CD4-positive, alpha-beta T cell treated with Interleukin-15 for 1 hour (primary cell): ENCODE results near the gene MORC1.
"Not testable (repeated sequence)": the region's sequence is repeated elsewhere in the genome, so short reads cannot be mapped to it uniquely, and the experiment has no call there.

Source experiments
- DNase-seq: peaks from one replicate; pipeline ENCODE4 v3.0.0-alpha.2; 2020

Gene MORC1, protein sequence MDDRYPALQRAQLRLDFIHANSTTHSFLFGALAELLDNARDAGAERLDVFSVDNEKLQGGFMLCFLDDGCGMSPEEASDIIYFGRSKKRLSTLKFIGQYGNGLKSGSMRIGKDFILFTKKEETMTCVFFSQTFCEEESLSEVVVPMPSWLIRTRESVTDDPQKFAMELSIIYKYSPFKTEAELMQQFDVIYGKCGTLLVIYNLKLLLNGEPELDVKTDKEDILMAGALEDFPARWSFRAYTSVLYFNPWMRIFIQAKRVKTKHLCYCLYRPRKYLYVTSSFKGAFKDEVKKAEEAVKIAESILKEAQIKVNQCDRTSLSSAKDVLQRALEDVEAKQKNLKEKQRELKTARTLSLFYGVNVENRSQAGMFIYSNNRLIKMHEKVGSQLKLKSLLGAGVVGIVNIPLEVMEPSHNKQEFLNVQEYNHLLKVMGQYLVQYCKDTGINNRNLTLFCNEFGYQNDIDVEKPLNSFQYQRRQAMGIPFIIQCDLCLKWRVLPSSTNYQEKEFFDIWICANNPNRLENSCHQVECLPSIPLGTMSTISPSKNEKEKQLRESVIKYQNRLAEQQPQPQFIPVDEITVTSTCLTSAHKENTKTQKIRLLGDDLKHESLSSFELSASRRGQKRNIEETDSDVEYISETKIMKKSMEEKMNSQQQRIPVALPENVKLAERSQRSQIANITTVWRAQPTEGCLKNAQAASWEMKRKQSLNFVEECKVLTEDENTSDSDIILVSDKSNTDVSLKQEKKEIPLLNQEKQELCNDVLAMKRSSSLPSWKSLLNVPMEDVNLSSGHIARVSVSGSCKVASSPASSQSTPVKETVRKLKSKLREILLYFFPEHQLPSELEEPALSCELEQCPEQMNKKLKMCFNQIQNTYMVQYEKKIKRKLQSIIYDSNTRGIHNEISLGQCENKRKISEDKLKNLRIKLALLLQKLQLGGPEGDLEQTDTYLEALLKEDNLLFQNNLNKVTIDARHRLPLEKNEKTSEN

DNA sequence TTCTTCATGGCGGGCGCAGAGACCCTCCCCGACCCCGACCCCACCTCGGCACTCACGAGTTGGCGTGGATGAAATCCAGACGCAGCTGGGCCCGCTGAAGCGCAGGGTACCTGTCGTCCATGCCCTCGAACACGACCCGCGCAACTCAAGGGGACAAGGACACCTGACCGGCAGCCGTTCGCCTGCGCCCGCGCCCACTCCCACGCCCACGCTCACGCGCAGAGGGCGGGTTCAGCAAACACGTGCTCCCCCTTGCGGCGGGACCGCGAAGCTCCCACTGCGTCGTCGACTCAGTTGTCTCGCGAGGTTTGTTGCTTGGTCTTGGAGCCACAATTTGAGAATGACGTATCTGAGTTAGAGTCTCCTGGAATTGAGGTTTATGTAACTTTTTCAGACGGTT is at the start of gene MORC1:
MORC1 (minus strand) TSS at position 196 of the 400 bp plus-strand sequence; CDS start at position 121, 75 bp downstream.
- no peak for DNase-seq

DNA sequence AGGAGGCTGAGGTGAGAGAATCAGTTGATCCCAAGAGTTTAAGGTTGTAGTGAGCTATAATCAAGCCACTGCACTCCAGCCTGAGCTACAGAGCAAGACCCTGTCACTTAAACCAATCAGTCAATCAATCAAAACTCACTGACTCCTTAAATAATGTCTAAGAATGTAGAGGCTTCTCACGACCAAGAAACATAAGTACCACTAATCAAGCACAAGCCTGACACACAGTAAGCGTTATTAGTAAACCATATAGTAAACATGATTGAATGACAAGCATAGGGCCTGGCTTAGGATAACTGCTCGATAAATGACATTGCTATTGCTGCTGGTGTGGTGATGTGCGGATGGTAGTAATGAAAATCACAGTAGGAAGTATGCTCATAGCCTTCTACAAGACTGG is 48.0 kb upstream of the MORC1 start:
- DNase-seq: no peak

DNA sequence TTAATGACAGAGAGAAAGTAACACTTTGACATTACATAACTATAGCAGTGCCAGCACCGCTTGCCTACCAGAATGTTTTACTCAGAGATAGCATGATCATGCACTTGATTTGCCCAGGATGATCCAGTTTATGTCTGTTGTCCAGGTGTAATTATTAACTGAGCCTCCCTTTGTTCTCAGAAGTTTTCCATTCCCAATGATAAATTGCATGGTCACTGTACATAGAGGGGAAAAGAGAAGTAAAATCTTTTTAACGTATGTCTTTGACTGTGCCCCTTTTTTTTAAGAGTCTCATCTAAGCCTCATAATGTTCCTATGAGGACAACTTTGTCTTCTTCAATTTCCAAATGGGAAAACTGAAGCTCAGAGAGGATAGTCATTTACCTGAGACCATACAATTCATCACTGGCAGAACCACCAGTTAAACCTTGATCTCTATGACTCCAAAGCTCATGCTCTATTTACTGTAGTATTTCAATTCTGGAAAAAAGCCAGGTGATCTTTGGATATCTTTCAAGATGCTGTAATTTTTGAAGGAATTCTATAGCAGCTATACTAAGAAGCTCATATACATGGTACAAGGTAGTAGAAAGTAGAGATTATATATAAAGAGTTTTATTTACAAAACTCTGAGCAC is 43.7 kb upstream of the MORC1 start:
- no peak for DNase-seq

DNA sequence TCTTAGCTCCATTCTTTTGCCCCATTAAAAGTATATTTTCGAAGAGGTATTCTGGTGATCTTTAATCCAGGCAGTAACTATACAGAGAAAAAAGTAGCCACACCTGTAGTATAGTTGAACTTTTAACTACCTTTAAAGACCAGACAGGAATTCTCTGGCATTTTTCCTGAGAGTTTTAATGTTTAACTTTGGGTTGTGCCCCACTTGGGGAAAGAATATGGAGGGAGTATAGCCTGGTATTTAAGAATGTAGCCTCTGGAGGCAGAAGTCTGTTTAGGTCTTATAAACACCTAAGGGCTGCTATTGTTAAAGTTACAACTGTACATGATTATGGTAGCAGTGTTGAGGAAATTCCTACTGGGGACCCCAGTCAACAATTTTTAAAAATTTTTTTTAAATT is 37.9 kb upstream of the MORC1 start:
- DNase-seq: no peak

DNA sequence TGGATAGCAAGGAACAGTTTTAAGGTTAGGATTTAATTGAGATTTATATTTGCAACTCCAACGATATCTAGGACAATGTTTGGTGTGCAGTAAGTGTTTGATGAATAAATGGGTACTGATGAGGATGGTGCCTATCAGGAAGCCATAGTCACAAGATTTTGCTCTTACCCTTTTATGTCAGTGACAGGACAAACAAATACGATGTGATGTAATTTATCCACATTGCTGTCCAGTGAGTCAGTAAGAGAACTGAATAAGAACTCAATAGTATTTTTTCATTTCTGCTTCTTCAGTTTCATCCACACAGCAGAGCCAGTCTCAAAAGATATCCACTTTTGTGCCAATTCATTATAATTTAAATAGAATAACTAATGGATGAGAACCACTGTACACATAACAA is 37.0 kb upstream of the MORC1 start:
- no peak for DNase-seq

DNA sequence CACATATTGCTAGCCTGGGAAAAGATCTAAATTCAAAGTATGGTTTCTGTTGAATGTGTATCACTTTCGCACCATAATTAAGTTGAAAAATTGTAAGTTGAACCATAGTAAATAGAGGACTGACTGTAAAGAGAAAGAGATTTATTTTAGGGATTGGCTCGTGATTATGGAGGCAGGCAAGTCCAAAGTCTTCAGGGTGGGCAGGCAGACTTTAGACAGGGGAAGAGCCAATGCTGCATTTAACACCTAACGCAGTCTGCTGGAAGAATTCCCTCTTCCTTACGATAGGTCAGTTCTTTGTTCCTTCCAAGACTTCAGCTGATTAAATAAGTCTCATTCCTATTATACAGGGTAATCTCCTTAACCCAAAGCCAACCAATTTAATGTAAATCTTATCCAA is 34.4 kb upstream of the MORC1 start:
- no peak for DNase-seq

DNA sequence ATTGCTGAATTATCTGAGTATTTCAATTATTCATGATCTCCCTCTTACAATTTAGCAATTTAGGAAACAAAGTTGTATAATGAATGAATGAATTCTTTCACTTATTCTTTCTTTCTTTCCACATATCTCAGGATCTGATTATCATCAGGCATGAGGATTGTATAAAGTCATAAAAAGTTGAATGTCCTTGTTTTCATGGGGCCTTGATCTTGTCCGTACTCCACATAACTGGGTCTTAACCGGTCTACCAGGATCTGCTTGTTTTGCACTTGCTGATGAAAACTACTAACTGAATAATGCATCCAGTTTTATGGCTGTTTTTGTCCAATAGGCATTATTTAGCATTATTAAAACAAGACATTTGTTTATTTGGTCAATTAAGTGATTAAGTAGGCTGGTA is 31.1 kb upstream of the MORC1 start:
- DNase-seq: no peak

DNA sequence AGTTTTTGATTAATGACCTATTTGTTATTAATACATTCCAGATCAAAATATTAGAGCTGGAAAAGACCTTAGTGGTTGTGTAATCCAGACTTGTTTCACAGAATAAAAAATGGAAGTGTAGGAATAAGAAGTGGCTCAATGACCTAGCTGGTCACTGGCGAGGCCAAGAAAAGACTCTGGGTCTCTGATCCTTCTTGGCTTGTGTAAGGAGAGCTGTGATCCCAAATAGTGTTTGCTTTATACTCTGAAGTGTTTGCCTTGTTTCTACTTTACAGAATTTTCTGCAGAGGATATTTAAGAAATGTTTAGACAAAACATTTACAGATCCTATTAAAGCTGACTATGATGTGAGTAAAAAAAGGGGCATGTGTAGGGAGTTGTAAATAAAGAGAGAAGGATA is 25.7 kb upstream of the MORC1 start:
- DNase-seq: no peak

DNA sequence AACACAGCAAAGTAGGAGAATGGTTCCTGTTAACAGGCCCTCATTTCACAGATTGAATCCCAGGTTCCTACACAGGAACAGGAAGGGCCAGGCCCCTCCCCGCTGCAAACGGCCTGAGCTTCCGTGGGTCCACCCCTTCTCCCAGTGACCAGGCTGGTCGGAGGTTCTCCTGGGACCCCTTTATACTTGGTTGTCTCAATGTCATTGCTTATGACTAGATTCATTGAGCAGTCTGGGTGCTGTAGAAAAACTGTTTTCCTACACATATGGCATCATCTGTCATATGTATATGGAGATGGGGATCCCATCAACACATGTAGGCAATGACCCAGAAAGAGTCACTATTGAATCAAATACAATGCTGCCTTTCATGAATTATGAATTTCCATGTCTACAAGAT is 22.4 kb upstream of the MORC1 start:
- no peak for DNase-seq

DNA sequence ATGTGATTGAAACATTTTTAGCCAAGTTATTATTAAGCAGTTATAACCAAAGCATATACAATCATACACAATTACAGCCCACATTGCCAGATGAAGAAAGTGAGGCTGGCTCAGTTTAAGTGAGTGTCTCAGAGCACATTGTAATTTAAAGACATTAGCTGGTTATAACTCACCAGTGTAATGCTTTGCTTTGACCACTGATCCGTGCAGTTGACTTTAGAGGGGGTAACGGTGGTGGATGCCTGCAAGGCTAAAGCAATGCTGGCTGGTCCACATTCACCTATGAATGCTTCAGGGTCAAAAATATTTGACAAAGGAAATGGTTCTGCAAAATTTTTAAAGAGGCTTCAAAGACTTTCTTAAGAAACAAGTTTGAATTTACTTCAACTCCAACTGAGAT is 19.8 kb upstream of the MORC1 start:
- no peak for DNase-seq

DNA sequence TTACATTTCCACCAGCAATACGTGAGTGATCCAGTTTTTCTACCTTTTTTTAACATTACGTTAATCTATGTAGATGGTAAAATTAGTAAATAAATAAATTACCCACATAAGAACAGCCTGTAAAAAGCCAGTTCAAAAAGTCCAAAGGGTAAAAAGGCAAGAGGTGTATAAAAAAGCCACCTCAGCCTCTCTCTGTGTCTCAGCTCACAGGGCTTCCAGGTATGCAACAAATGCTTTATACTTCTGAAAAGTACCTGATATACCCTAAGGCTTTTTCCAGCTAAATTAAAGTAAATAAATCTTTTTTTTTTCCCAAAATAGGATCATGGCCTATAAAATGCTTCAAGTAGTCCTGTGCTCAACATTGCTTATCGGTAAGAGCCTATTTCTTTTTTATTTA is 18.6 kb upstream of the MORC1 start, which contains the start of gene C3orf85:
C3orf85 (plus strand) TSS at position 197 of the 400 bp plus-strand sequence; CDS start at position 326, 129 bp downstream.
- DNase-seq: no peak

DNA sequence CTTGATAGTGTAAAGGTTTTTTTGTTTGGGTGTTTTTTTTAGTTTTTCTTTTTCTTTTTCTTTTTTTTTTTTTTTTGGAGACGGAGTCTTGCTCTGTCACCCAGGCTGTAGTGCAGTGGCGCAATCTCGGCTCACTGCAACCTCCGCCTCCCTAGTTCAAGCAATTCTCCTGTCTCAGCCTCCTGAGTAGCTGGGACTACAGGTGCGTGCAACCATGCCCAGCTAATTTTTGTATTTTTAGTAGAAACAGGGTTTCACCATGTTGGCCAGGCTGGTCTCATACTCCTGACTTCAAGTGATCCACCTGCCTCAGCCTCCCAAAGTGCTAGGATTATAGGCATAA is 15.5 kb upstream of the MORC1 start:
- DNase-seq: not testable (repeated sequence)

DNA sequence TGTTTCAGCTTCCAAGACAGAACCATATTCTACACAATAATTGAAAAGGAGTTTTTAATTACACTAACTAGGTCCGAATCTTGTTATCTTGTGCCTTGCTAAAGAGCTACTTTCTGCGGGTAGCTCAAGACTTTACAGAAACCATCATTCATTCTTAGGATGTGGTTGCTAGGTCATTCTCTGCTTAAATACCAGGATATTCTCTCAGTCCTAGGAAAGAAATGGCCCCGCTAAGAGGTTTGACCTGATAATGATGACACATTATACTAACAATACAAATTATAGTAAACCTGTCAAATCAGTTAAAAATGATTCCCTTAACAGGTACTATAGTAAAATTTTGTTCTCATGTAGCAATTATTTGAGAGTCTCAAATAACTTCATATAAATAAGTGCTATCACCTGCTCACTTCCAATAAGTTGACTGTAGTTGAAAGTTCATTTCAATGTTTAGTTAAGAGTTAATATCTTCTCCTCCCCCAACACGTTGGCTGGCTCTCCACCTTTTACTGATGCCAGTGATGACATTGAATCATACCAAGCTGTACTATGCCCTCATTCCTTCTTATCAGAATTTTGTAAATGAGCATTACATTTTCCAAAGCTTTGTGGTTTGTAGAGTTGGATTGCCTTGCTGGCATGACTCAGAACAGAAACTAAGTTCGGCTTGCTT is 15.0 kb upstream of the MORC1 start:
- no peak for DNase-seq

DNA sequence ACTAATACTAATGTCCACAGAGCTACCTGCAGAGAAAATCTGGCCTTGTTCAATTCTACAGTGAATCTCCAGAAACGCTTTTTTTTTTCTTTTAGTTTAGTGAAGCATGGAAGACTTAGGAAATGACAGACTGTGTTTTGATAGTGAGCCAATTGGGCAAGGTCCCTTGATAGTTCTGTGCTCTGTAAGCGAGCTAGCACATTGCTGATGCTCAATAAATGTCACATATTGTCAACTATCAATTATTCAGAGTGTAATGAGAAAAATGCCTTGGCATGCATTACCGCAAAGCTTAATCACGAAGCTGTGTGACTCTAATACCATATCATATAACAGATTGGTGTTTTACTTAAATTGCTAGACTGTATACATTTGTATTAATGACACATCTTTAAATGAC is 13.3 kb upstream of the MORC1 start:
- no peak for DNase-seq

DNA sequence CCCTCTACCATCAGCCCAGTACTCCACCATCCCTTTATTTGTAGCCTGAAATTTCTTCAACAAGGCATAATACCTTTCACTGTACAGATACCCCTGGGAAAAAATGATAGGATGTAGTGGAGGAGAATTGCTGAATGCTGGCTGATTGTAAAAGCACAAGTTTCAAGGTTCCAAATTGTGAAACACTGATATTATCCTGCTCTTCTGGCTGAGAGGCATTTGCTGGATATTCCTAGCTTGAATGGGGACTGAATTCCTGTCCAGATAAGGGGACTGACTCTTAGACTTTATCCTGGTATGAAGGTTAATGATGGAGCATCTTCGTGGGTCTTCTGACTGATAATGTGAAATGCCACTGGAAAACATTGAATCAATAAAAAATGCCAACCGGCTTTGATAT is 9.6 kb upstream of the MORC1 start:
- DNase-seq: no peak

DNA sequence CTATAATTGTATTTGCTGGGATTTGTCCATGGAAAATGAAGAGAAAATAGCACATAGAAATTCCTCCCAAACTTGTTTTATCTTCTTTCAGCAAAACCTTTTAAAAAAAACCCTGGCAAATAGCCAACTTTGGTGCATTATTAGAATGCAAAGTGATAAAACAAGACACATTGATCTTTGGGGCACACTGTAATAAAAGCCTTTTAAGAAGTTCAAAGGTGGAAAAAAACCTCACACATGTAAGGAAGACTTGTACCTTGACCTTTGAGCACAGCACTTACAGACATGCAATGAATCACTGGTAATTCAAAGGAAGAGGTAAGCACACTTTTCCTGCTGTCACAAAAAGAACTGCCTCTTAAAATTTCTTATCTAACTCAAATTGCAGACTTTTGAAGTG is 8.0 kb upstream of the MORC1 start:
- no peak for DNase-seq

DNA sequence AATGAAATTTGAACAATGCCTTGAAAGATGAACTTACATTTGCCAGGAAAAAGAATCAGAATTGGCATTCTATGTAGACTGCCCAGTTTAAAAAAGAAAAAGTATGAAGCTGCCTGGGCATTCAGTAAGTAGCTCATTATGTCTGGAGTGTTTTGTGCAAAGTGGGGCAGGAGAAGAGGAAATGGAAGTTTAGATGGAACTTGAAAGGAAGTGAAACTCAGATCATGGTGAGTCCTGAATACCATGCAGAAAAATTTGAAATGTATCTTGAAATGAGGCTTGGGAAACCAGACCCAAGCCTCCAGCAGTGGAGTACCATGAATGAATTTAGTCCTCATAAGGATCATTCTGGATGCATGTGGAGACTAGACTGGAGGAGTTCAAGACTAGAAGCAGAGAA is 4.8 kb upstream of the MORC1 start:
- DNase-seq: no peak

DNA sequence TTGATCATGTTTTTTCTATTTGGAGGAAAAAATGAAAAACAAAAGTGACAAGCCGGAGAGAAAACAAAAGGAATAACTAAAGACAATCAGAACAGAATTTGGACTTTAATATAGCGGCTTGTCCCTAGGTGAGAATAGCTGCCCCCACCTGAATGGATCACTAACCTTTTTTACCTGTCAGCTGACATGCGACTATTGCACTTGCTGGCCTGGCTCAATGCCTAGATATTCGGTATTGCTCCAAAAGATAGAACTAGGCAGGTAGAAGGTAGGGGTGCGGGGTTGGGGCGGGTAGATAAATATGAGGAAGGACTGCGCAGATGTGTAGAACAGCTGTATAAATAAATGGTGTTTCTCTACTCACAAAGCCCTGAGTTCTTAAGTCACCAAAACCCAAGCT is 650 bp upstream of the MORC1 start:
- no peak for DNase-seq

DNA sequence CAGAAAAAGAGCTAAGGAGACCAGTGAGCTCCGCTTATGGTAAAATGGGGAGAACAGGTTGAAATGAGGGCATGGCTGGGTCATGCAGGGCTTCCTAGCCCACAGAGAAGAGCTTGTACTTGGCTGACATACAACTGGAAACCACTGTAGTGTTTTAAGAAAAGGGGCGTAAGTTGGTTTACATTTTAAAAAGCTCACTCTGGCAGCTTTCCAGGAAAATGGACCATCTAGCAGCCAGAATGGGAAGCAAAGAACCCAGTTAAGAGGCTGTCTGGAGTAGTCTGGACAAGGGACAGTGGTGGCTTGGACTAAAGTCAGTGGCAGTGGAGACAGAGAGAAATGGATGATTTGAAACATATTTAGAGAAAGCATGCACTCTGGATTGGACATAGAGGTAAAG is 1.9 kb downstream of the MORC1 start:
- DNase-seq: no peak

DNA sequence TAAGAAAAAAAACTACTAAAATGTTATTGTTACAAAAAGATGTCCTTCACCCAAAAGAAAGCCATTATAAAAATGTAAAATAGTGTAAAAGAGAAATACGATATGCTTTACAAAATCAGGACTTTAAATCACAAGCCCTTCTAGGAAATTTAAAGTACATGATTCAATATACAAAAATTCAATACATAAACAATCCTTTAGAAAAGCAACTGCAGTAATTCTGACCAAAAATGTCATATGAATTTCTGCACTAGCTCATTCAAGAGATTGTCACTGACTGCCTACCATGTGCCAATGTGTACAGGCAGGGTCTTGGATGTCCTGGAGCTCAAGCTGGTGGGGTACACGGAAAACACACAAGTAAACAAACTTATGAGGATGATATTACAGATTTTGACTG is 2.5 kb downstream of the MORC1 start:
- no peak for DNase-seq

DNA sequence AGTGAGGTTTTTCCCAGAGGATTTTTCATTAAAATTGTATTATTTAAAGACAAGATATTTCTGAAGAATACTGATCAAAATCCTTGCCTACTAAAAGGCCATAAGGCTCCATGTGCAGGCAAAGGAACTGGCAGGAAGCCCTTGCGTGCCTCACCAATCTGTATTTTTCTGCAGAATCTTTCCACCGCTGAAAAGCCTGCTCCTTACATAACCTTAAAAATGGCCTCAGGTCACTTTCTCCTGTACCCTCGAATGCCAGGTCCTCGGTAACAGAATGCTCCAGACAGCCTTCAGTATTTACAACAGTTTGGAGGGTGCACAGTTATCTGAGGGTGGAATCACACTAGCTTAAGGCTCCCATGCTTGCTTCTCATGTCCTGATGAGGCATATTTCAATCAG is 3.2 kb downstream of the MORC1 start:
- no peak for DNase-seq

DNA sequence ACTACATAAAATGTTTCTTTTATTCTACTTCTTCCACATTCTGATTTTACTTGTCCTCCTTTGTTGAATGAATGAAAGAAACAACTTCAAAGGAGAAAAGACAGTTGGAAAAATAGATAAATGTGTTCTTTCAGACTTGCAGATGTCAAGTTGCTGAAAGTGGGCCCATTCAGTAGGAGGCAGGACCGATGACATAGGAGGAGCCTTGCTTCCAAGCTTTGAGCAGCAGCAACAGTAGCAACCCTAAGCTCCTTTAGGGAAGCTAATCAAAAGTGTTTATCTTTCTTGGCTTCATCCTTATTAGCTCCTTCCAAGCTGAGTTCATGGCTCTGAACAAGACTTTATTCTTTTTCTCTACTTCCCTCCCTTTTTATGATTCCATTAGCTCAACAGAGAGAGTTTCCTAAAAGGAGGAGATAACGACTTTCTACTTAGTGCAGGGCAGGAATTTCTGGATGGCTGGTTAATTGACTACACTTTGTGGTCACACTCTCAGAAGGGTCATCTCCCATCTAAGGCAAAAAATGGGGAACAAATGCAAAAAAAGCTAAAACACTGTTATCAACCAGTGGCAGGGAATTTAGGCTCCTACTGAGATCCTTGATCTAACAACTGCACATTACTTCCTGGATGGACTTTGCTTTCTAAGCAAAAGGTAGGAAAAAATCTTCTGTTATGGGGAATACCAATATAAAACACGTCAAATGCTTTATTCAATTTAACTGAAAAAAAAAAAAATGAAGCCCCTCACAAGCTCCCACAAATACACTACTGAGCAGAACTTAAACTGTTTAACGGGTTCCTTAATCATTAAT is 4.8 kb downstream of the MORC1 start:
- no peak for DNase-seq
